Measurements from ENCODE around the gene EFCAB3. TPM values are rescaled to one million over a fixed set of nuclear protein-coding genes. Genes with fewer than 3 reads are reported as not detected.

Gene EFCAB3
- total RNA-seq, result not detected

DNA sequence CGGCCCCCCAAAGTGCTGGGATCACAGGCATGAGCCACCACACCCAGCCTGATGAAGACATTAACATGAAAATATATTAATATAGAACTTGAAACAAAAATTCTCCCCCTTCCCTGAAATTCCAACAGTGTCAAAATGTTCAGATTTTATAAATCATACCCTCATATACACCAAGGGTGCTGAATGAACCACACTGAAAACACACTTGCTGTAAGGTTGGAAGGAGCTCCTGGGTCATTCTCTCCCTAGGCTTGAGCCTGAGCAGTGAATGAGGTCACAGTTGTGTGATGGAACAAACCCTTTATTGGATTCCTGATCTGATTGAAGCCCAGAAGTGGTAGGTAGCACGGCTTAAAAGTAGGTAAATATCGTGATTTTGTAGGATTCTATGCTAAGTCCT is at the start of gene EFCAB3:
TSS of gene EFCAB3 (plus strand) at position 301 of the 400 bp plus-strand sequence. CDS start 2,427 bp downstream, outside the sequence.
- no peaks in the 10 kb centered on the region for H3K9me3 ChIP-seq
- H3K27me3 ChIP-seq, result peaks cover 0 to 6% (median 0%) of the 10 kb centered on the region in 4 donors
- no peak within 1 kb of the TSS for H3K4me3 ChIP-seq
- no peak within 1 kb of the TSS for H3K27ac ChIP-seq
- 84 to 87% methylated on average over 2 to 3 of the region's 3 CpGs for WGBS, 2 donors
- no peak for TF ChIP-seq POLR2A (IDR thresholded peaks at IDR 0.05)
- TF ChIP-seq, protein P1, sequence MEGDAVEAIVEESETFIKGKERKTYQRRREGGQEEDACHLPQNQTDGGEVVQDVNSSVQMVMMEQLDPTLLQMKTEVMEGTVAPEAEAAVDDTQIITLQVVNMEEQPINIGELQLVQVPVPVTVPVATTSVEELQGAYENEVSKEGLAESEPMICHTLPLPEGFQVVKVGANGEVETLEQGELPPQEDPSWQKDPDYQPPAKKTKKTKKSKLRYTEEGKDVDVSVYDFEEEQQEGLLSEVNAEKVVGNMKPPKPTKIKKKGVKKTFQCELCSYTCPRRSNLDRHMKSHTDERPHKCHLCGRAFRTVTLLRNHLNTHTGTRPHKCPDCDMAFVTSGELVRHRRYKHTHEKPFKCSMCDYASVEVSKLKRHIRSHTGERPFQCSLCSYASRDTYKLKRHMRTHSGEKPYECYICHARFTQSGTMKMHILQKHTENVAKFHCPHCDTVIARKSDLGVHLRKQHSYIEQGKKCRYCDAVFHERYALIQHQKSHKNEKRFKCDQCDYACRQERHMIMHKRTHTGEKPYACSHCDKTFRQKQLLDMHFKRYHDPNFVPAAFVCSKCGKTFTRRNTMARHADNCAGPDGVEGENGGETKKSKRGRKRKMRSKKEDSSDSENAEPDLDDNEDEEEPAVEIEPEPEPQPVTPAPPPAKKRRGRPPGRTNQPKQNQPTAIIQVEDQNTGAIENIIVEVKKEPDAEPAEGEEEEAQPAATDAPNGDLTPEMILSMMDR (IDR thresholded peaks at IDR 0.05), result no peak
- DNase-seq, result no peak
- no peaks in the 10 kb centered on the region for H3K36me3 ChIP-seq
- intact Hi-C loops (cut with DNase I), result no loop called here
- H3K4me1 ChIP-seq, result no peaks in the 10 kb centered on the region

DNA sequence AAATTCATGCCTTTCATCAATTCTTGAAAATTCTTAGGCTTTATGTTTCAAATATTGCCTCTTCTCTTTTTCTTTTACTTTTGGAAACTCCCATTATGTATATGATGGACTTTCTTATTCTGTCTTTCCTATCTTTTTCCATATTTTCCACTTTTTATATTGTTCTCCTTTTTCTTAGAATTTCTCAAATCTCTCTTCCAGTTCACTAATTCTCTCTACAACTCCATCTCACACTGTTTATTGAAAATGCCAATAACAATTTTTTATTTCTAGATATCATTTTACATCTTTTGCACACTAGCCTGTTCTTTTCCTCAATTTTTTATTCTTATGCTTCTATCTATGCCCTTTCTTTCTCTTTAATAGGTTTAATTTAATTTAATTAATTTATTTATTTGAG is 43.8 kb upstream of the EFCAB3 start:
- TF ChIP-seq, protein P1 (IDR thresholded peaks at IDR 0.05), result no peak
- TF ChIP-seq POLR2A (IDR thresholded peaks at IDR 0.05), result no peak
- intact Hi-C loops (cut with DNase I), result no loop called here
- Histone ChIP-seq H3K27ac (no peak overlapping the region), H3K4me3 (no peak overlapping the region), H3K36me3 (no peaks in the 10 kb centered on the region), H3K4me1 (no peaks in the 10 kb centered on the region), H3K27me3 (no peaks in the 10 kb centered on the region), H3K9me3 (peaks cover 0 to 12% (median 0%) of the 10 kb centered on the region in 3 donors)
- no peak for DNase-seq

DNA sequence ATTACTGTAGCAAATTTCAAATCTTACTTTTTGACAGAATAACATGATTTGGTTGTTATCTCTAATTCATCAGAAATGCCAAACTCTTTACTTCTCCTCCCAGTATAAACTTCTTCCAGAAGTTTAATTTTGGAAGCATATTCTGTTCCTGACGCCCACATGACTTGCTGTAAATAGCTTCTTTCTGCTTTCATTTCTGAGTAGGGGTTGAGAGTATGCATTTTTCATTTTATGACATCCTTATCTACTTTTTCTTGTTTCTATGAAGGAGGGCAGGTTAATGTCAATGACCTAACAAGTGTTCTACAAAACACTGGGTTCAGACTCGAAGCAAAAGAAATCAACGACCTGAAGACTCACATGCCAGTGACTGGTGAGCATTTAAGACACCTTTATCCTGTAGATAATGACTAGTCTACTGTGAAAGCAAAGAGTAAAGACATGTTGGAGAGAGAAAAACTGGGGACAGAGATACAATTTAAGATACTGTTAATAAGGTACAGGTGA is 36.5 kb upstream of the EFCAB3 start:
- Histone ChIP-seq H3K36me3 (no peaks in the 10 kb centered on the region), H3K4me1 (no peaks in the 10 kb centered on the region), H3K27ac (no peak overlapping the region), H3K27me3 (peaks cover 0 to 12% (median 0%) of the 10 kb centered on the region in 4 donors), H3K9me3 (no peaks in the 10 kb centered on the region), H3K4me3 (no peak overlapping the region)
- intact Hi-C loops (cut with DNase I), result no loop called here
- 33 to 38% methylated on average over 3 of the region's 3 CpGs for WGBS, 2 donors
- DNase-seq, result no peak
- no peak for TF ChIP-seq POLR2A (IDR thresholded peaks at IDR 0.05)
- TF ChIP-seq, protein P1 (IDR thresholded peaks at IDR 0.05), result no peak

DNA sequence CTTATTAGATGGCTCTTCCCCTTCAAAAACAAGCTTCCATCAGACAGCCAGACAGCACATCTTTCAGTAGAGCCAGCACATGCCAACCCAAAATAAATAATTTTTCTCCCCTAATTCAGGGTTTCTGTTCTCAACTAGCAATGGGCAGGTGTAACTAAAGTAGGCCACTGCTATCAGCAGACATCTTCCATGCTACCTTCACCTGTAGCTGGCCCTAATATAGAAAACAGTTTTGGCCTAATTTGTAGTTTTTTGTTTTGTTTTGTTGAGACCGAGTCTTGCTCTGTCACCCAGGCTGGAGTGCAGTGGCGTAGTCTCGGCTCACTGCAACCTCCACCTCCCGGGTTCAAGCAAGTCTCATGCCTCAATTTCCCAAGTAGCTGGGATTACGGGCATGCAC is 29.2 kb upstream of the EFCAB3 start:
- no peak overlapping the region for H3K4me3 ChIP-seq
- intact Hi-C loops (cut with DNase I), result no loop called here
- WGBS, 2 donors, result 68 to 83% methylated on average over 5 of the region's 5 CpGs

DNA sequence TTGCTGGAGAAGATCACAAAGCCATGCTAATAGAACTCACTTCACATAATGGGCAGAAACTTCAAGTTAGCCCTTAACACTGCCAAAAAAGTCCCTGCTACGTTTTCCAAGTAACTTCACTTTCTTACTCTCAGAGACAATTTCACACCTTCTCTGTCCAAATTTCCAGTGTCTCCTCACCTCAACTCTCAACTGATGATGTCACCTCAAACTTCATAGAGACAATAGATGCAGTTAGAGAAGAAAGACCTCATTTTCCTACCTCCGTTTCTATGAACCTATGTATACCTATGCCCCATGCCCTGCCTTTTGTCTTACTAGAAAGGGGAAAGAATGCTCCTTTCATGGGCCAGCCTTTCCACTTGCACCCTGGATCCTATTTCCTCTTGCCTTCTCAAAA is 14.2 kb upstream of the EFCAB3 start:
- no peaks in the 10 kb centered on the region for H3K9me3 ChIP-seq
- no peaks in the 10 kb centered on the region for H3K4me1 ChIP-seq
- no peak overlapping the region for H3K4me3 ChIP-seq
- intact Hi-C loops (cut with DNase I), result no loop called here
- no peak overlapping the region for H3K27ac ChIP-seq
- TF ChIP-seq, protein P1 (IDR thresholded peaks at IDR 0.05), result no peak
- TF ChIP-seq POLR2A (IDR thresholded peaks at IDR 0.05), result no peak
- H3K27me3 ChIP-seq, result peaks cover 0 to 7% (median 0%) of the 10 kb centered on the region in 4 donors
- 66 to 70% methylated on average over 2 of the region's 2 CpGs for WGBS, 2 donors
- no peak for DNase-seq
- no peaks in the 10 kb centered on the region for H3K36me3 ChIP-seq

More for the DNA sequence above, 29.2 kb upstream of the EFCAB3 start:
- H3K27me3 ChIP-seq, result peaks cover 0 to 27% (median 0%) of the 10 kb centered on the region in 4 donors
- no peaks in the 10 kb centered on the region for H3K9me3 ChIP-seq
- H3K36me3 ChIP-seq, result no peaks in the 10 kb centered on the region
- H3K4me1 ChIP-seq, result no peaks in the 10 kb centered on the region
- no peak for DNase-seq
- no peak overlapping the region for H3K27ac ChIP-seq
- TF ChIP-seq, protein P1 (IDR thresholded peaks at IDR 0.05), result no peak
- no peak for TF ChIP-seq POLR2A (IDR thresholded peaks at IDR 0.05)
